ENCODE measurements around the gene PON3.
"Not testable (repeated sequence)": the region's sequence is repeated elsewhere in the genome, so short reads cannot be mapped to it uniquely, and the experiment has no call there.

Gene PON3

GRCh38 chr7:95411036-95411435 is 14.9 kb upstream of the PON3 start:
- DNase-seq, result no peak

DNA sequence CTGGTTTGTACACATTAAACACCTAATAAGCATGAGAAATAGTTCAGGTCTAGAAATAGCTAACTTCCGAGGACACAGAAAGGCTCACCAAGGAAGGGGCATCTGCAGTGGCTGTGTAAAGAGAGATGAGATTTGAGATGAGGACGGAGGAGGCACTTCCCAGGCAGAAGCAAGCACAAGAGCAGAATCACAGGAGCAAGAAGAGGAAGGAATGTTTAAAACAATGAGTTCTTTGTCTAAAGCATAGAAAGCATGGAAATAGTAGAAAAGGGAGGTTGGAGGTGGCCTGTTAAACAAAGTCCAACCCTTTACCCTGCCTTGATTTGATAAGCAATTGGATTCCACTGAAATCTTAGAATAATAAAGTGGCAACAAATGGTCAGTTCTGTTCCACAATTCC is 11.6 kb upstream of the PON3 start:
- DNase-seq, result no peak

DNA sequence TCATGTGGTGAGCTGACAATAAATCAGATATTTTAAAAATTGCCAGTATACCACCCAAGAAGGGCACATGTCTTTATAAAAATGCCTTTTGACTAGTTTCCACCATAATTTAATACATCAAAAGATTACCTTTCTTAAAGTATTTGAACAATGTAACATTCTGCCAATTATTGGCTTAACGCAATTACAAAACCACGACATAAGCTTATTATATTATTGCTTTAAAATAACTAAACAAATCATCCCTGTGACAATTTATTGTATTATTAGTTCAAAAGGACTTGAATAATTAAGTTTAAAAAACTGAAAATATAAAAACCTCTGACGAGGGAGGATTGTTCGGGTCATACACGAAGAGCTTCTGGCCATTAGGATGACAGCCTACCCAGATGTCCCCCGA is 9.6 kb upstream of the PON3 start:
- DNase-seq, result no peak

DNA sequence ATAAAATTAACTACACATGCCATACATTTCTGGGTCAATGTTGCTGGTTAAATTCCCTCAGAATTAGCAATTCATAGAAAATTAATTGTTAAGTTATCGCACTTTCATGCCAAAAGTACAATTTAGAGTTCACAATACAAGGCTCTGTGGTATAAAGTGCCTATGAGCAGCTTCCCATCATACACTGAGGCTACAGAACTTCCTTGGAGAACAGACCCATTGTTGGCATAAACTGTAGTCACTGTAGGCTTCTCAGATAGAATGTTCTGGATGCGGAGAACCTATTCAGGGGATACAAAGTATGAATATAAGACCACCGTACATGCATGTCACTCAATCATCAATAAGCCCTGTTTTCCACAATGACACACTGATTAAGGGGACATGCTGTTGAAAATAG is 9.0 kb upstream of the PON3 start:
- no peak for DNase-seq

DNA sequence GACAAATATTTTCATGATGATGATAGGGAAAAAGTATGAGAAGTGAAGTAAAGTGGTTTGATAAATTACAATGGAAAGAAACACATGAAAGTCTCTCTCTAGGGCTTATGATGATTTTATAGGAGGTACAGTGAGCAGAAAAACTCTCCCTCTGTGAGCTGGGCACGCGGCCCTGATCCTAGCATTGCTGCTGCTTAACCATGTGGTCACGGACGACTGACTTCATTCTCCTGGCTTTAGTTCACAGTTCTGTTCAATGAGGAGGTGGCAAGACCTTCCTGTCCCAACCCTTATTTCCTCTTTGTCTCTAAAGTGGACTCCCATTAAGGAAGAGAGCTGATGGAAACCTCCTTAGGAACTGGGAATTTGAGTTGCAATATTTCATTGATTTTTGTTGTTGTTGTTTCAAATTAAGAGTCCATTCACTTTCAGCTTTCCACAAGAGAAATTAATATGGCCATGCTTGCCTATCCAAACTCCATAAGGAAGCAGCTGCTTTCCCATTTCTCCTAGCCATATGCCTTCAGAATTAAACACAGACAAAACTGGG is 8.2 kb upstream of the PON3 start:
- DNase-seq, result no peak

GRCh38 chr7:95398155-95398940 is 2.2 kb upstream of the PON3 start:
- DNase-seq, result no peak

DNA sequence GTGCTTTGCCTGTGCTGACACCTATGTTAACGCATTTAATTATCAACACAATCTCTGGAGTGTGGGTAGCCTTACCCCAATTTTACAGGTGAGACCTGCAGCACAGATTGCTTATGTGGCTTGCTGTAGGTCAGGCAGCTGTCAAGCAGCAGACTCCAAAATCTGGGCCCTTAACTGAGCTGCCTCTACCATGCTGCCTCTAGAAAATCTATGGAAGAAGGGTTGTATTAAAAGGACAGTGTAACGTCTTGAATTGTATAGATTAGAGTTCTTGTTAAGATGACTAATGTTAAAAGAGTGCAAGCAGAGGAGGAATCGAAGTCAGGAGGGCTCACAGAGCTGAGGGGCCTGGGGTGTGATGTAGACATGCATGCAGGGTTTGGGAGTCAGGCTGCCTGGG is 1.2 kb upstream of the PON3 start:
- DNase-seq, result no peak

DNA sequence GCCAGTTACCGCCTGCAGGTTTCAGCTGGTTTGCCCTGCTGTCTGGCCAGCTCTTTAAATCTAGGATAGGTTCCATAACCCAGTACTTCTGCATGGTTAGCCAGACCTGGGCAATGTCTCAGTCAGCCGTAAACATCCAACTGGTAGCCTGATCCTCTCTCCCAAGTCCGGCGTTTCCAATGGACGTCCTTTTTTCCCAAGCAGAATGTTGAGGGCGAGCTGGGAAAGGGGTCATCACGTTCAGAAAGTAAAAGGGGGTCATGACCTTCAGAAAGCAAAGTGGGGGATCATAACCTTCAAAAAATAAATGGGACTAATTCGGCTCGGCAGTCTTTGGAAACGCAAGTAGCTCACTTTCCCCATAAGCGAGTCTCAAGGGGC is 430 bp downstream of the PON3 start:
- DNase-seq, result peak; percentile 9

- no peak for DNase-seq
Observed at GRCh38 chr7:95394370-95394769, 1.8 kb downstream of the PON3 start.

- no peak for DNase-seq
Observed at GRCh38 chr7:95391761-95392160, 4.4 kb downstream of the PON3 start.

DNA sequence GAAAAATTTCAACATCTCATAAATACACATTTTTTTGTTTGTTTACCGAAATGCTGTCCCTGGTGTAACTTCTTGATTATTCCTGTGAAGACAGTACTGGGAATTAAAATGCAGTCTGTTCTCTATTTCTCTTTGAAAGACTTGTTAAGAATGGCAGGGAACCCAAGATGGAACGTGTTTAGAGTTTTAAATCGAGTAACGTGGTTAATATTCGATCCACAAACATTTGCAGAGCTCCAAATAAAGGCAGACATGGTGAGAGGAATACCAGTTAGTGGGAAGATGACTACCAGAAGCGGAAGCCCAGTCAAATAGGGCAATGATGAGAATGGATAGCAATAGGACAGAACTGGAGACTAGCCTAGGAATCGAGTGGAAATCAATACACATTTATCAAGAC is 6.7 kb downstream of the PON3 start:
- DNase-seq, result no peak

DNA sequence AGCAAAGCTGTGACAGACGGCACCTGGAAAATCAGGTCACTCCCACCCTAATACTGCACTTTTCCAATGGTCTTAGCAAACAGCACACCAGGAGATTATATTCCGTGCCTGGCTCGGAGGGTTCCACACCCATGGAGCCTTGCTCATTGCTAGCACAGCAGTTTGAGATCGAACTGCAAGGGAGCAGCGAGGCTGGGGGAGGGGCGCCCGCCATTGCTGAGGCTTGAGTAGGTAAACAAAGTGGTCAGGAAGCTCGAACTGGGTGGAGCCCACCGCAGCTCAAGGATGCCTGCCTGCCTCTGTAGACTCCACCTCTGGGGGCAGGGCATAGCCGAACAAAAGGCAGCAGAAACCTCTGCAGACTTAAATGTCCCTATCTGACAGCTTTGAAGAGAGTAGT is 16.7 kb downstream of the PON3 start:
- DNase-seq, result not testable (repeated sequence)

- no peak for DNase-seq
Observed at GRCh38 chr7:95376632-95377400, 19.4 kb downstream of the PON3 start.

GRCh38 chr7:95375591-95376257 is 20.5 kb downstream of the PON3 start:
- no peak for DNase-seq

GRCh38 chr7:95373323-95373722 is 22.9 kb downstream of the PON3 start:
- DNase-seq, result no peak

DNA sequence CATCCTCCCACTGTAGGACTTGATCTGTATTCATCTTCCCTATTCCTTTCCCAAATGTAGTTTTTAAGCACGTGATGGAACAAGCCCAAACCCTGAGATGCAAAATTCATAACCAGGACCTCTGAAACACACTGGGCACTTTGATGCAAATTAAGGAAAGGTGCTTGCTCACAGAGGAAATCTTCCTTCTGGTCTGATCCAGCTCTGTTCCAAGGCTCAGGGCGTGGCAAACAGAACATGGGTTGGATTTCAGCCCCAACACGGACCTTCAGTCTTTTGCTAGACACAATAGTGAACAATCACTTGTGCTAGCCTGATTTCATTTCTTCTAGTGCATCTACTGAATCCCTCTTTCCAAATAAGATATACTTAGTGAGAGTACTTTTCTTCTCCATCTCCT is 27.9 kb downstream of the PON3 start:
- DNase-seq, result no peak

GRCh38 chr7:95367606-95368005 is 28.6 kb downstream of the PON3 start:
- no peak for DNase-seq

DNA sequence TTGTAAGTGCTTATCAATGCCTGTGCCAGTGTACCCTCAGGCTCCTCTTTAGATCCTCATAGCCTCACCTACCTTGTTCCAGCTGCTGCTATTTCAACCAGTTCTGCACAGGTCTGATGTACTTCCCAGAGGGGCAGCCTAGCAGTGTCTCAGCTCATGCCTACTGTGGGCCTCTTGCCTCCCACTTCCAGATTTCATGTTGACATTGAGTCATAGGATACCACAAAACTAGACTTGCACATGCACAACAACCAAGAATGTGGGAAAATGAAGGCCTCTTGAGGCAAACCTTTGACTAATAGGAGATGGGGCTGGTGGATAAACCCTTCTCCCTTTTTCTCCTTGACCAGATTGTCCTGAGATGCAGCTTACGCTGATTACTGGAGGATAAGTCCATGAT is 31.0 kb downstream of the PON3 start:
- DNase-seq, result no peak

DNA sequence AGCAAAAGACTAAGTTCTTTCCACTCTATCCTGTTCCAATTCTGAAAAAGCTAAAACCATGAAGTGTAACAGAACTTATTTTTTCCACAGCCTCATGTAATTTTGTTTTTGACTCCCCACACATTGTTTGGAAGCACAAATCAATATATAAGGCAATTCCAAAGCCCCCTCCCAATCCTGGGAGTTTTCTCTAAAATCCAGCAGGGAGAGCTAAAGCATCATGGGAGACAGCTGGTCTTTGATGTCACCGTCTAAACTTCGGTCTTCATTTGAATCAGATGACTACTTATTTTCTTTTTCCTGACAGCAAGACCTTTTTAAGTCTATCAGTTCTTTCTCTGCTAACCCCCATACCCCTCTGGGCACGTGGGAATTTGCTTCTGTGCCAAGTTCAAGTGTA is 38.6 kb downstream of the PON3 start:
- no peak for DNase-seq

GRCh38 chr7:95342642-95343307 is 53.4 kb downstream of the PON3 start:
- DNase-seq, result no peak

DNA sequence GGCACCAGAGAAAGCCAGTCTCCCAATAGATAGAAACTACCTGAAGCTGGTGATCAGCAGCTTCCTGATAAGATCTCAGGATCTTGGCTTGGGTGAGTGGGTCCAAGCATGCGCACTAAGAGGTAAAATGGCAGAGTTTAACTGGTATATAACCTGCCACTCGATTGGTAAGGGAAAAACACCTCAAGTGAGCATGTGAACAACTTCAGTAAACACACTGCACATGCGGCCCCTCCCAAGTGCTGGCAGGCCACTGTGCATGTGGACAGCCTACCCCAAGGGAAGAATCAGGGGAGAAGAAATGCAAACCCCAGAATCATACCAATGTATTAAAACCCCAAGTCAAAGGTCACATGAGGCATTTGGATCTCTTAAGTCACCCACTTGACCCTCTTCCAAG is 54.1 kb downstream of the PON3 start:
- no peak for DNase-seq

DNA sequence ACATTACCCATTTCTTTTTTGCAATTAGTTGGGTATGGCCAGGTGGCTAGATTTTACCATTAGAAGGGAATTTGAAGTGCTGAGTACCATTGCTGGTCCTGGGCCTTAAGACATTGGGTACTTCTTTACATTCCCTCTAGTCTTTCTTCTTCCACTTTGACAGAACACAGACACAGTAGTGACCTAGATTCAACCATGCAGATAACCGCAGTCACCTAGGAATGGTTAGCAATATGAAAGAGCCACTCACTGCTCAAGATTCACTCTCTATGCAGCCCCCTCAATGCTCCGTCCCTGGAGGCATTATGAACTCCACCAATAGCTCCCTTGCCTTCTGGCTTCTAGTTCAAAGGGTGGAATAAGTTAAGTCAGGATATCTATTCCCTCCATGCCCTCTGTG is 55.7 kb downstream of the PON3 start:
- DNase-seq, result no peak

DNA sequence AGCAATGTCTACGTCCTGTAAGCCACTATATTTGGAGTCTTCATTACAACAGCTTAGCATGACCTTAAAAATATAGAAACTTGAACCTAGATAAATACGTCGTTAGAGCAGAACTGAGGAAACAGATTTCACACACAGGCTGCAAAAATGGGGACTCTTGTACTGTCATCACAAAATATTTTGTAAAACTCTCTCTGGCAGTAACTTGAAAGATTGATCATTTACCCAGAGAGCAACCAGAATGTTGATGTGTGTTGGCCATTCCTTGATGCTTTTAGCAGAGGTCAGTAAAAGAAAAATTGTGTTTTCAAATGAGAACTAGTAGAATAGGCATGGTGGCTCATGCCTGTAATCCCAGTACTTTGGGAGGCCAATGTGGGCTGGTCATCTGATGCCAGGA is 57.3 kb downstream of the PON3 start:
- no peak for DNase-seq
